ENCODE results near the gene ULBP2.
"Not testable (repeated sequence)": the region's sequence is repeated elsewhere in the genome, so short reads cannot be mapped to it uniquely, and the experiment has no call there.

ULBP2 gene

DNA sequence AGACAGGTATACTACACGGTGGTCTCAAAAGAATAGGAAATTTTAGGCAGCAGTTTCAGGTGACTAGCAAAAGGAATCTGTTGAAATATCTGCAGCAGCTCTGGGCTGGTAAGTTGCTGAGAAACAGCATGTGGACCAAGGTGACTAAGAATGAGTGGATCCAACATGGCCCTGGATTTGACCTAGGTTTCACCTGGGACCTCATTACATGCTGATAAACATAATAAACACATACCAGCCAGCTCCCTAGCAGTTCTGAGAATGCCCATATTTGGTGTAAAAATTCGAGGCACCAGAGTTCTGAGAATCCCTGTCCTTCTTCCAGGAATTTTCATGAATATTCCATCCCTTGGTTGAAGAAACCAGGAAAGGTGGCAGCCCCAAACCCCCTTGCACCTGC lies 11.6 kb downstream of the ULBP2 start:
- not testable (repeated sequence) for DNase-seq

DNA sequence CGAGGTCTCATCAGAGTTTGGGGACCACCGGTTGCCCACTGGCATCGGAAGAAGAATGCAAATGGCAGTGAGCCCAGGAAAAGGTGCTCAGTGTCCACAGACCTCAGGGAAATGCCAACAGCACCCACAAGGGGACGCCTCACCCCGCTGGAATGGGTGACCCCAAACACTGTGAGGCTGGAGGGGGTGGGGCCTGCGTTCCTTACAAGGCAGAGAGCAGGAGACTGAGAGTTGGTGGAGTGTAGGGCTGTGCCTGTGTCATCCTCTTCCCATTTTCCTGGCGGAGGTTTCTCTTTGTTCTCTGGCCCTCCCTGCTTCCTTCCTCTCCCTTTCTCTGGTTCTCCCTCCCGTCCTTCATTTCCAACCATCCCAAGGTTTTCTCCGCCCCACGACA lies 12.1 kb downstream of the ULBP2 start:
- DNase-seq: not testable (repeated sequence)

GRCh38 chr6:149954328-149954983 lies 12.6 kb downstream of the ULBP2 start:
- not testable (repeated sequence) for DNase-seq

GRCh38 chr6:149954984-149955653 lies 13.3 kb downstream of the ULBP2 start:
- not testable (repeated sequence) for DNase-seq

DNA sequence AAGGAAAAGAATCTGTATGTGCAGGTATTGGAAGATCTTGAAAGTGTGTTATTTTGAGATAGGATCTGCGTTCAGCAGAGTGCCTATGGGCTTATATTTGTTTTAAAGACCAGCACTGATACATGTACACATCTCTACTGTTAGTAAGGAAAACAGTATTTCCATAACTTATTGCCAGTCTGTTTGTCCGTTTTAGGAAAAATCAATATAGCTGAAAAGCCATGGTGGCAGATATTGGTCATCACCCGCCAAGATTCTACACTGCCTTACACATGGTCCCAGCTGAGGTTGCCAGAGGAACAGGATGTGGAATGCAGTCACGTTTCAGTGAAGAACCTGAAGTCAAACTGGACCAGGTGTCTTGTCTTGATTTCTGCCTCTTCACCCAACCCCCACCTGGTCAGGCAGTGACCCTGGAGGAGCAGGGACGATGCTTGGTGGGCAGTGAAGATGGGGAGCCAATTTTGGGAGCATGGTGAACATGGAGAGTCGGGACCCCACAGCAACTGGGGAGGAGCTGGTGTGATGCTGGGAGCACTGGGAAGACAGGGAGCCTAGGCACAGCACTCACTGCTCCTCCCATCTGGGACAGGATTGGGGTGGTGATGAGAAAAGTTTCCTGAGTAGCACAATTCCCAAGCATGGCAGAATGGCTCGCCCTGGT lies 14.0 kb downstream of the ULBP2 start:
- DNase-seq: not testable (repeated sequence)

DNA sequence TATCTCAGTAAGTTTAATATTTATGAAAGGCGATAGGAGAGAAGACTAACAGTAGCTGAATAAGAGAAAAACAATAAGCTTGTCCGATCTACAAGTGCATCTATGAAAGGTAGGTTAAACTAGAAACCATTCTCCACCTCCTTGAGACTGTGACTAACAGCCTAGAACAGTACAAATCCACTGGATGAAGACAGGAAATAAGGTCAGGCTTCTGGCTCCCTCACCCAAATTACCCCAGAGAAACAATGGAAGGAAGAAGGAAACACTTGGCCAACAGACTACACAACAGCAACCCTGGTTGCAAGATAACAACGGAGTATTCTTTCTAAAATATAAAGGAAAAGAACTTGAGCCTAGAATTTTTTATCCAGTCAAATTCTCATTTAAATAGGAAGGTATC lies 16.3 kb downstream of the ULBP2 start:
- DNase-seq: not testable (repeated sequence)

DNA sequence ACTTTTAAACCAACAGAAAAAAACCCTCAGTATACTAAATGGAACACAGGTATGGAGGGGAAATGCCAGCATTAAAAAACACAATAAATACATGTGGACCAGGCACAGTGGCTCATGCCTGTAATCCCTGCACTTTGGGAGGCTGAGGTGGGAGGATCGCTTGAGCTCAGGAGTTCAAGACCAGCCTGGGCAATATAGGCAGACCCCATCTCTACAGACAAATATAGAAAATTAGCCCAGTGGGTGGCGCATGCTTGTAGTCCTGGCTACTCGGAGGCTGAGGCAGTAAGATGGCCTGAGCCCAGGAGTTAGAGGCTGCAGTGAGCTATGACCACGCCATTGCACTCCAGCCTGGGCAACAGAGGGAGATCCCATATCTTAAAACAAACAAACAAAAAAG lies 18.0 kb downstream of the ULBP2 start:
- DNase-seq: not testable (repeated sequence)

DNA sequence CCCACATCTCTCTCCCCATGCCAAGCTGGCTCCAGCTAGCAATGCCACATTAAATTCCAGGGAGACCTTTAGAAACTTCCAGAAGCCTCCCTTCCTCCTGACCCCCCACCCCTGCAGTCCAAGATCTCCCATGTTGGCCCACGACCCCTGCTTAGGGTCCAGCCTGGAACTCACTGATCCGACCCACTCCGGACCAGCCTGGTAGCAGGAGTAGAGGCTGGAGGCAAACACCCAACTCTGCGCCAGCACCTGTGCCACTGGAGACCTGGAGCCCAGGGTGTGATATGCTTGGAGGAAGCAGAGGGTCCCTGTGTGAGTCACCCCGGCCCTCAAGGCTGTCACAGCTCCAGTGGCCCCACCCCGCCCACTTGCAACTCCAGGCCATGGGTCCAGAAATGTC lies 18.7 kb downstream of the ULBP2 start:
- no peak for DNase-seq

- no peak for DNase-seq
These were observed 20.1 kb downstream of the ULBP2 start for GRCh38 chr6:149961728-149962425.

GRCh38 chr6:149962461-149963211 lies 20.8 kb downstream of the ULBP2 start:
- no peak for DNase-seq

DNA sequence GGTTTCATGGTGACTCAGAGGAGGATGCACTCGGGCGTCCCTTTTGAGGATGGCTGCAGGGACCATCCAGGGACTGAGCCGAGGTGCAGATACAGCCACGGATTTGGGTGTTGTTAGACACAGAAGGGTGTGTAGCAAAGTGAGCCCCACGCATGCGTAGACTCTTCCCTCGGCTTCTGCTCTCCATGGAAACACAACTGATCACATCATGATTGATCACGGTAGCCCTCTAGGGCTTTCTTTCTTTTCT lies 21.3 kb downstream of the ULBP2 start:
- DNase-seq: peak in 1 of 4 experiments; percentile 16

- peak; percentile 10 to 56 (median 36) for DNase-seq
These were observed 21.9 kb downstream of the ULBP2 start, which contains the start of gene ULBP1 for GRCh38 chr6:149963462-149964307. Gene ULBP1 (plus strand): TSS chr6:149963943. CDS start chr6:149964050, 107 bp downstream.

DNA sequence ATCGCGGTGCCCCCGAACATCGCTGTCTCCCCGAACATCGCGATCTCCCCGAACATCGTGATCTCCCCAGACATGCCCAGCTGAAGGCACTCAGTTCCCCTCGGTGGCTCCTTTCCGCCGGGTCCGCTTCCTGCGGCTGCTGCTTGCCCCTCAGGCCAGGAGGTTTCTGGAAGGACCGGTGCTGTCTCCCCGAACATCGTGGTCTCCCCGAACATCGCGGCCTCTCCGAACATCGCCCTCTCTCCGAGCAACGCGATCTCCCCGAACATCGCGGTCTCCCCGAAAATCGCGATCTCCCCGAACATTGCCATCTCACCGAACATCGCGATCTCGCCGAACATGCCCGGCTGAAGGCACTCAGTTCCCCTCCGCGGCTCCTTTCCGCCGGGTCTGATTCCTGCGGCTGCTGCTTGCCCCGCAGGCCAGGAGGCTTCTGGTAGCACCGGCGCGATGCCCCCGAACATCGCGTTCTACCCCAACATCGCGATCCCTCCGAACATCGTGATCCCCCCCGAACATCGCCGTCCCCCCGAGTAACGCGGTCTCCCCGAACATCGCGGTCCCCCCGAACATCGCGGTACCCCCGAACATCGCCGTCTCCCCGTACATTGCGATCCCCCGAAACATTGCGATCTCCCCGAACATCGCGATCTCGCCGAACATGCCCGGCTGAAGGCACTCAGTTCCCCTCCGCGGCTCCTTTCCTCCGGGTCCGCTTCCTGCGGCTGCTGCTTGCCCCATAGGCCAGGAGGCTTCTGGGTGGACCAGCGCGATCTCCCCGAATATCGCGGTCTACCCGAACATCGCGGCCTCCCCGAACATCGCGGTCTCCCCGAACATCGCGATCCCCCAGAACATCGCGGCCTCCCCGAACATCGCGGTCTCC lies 22.7 kb downstream of the ULBP2 start:
- peak in 1 of 4 experiments; percentile 6 for DNase-seq

DNA sequence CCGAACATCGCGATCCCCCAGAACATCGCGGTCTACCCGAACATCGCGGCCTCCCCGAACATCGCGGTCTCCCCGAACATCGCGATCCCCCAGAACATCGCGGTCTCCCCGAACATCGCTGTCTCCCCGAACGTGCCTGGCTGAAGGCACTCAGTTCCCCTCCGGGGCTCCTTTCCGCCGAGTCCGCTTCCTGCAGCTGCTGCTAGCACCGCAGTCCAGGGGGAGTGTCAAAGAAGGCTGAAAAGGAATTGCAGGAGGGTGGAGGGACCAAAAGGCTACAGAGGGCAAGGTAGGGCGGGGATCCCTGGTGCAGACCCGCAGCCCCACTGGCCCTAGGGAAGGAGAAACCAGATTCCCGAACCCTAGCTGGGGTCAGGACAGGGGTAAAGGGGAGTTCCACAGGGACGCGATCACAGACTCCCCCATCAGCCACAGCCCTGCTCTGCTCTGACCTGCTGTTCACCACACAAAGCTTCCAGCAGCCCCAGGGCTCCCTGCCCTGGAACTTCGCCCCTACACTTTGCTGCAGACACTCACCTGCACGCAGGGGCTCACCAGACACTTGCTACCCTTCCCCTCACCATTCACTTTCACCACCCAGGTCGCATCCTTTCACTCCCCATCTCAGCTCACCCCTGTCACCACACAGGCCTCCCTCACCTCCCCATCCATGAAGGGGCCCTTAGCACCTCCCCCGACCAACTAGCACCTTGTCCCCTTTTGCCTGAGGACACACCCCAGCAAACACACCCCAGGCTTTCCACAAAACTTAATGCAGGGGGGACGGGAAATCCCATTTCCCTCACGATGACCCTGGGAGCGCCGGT lies 23.6 kb downstream of the ULBP2 start:
- DNase-seq: no peak

GRCh38 chr6:149966319-149966718 lies 24.5 kb downstream of the ULBP2 start:
- not testable (repeated sequence) for DNase-seq

DNA sequence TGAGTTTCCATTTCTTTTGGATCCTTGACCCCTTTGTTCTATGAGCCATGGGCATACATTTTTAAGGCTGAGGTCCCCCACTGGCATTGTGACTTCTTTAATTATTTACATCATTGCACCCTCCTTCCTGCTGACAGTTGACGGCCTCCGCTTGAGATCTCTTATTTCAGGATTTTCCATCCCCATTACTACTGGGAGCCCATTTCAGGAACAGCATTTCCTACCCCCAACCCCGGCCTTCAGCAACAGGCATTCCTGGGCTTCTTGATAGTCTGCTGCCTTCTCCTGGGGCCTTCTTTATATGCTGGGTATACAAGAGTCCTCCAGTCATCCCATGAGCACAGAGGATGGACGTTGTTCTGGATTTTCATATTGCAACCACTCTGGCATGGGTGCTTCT lies 25.8 kb downstream of the ULBP2 start:
- DNase-seq: no peak

DNA sequence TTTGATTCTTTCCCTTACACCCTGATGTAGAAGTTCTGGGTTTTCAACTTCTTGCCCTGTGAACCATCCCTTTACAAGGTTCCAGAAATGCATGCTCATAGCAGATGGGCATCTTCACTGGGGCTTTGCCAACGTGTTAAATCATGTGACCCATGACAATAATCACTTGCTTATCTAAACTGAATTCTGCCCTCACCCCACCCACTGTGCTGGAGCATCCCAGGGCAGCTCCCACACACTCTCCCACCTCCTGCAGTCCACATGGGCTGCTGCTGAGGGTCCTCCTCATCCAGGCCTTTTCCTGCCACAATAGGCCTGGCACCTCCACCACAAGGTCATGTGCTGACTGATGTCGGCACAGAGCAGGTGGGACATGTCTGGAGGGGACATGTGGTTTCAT lies 26.2 kb downstream of the ULBP2 start:
- DNase-seq: not testable (repeated sequence)

DNA sequence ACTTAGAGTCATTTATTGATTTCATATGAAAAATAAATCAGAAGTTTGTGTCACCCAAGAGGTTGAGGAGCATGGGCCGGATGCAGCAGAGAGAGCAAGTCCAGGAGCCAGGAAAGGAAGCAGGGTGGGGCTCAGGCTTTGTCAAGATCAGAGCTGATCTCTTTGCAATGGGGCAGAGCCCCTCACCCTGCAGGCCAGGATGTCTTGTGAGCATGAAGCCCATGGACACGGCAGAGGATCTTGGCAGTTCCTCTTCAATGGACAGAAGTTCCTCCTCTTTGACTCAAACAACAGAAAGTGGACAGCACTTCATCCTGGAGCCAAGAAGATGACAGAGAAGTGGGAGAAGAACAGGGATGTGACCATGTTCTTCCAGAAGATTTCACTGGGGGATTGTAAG lies 27.1 kb downstream of the ULBP2 start:
- DNase-seq: not testable (repeated sequence)

DNA sequence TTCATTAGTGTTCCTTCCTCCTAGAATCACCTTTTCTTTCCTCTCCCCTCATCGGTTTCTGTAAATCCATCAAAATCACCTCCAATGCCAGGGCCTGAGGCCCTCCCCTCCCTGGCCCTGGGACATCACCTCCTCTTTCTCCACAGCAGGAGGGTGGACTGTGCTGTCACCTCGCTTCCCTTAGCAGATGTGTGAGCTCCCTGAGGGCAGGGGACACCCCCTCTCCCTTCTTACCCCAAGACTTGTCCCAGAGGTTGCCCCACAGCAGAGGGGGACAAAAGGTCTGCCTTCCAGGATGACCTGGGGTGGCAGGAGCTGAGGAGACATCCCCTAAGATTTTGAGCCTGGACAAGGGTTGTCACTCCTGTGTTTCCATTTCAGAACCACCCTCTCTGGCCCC lies 27.8 kb downstream of the ULBP2 start:
- no peak for DNase-seq

- DNase-seq: not testable (repeated sequence)
These were observed 32.6 kb downstream of the ULBP2 start for GRCh38 chr6:149974394-149974793.
